HEK293T (cell line): ENCODE data around the gene RUFY4.
"Not testable (repeated sequence)": the region's sequence is repeated elsewhere in the genome, so short reads cannot be mapped to it uniquely, and the experiment has no call there.

Source experiments
- CTCF ChIA-PET: fragments of 350-600 bp; formaldehyde crosslinking; extraction: SDS; loops from one replicate; lab custom pipeline; 2021; ENCODE audit warnings: antibody characterized with exemption, inconsistent platforms; lab: Yijun Ruan, JAX
- POLR2A ChIA-PET: fragments of 350-600 bp; formaldehyde crosslinking; extraction: SDS; loops from one replicate; lab custom pipeline; 2020; ENCODE audit warnings: antibody characterized with exemption, inconsistent platforms; lab: Yijun Ruan, JAX
- DNase-seq: peaks from one replicate; pipeline ENCODE4 v3.0.0; 2012; ENCODE audit warnings: mixed read lengths; ENCODE audit errors: extremely low spot score
- ARNT ChIP-seq: fragments of 450-650 bp; IDR thresholded peaks from 2 replicates; pipeline ENCODE4 v1.6.1; 2017; ENCODE audit warnings: mild to moderate bottlenecking
- BHLHE40 ChIP-seq: fragments of 450-650 bp; IDR thresholded peaks from 2 replicates; pipeline ENCODE4 v1.6.1; 2016; ENCODE audit warnings: mild to moderate bottlenecking, moderate library complexity, borderline replicate concordance
- CTBP1 ChIP-seq: fragments of 450-650 bp; IDR thresholded peaks from 2 replicates; pipeline ENCODE4 v1.6.1; 2016; ENCODE audit warnings: borderline replicate concordance
- ELF4 ChIP-seq: fragments of 450-650 bp; IDR thresholded peaks from 2 replicates; pipeline ENCODE4 v1.6.1; 2017; ENCODE audit warnings: antibody characterized with exemption
- FOXA1 ChIP-seq: fragments of 450-650 bp; IDR thresholded peaks from 2 replicates; pipeline ENCODE4 v1.6.1; 2016; ENCODE audit warnings: mild to moderate bottlenecking
- FOXK2 ChIP-seq: fragments of 450-650 bp; IDR thresholded peaks from 2 replicates; pipeline ENCODE4 v1.6.1; 2016; ENCODE audit warnings: mild to moderate bottlenecking
- FOXM1 ChIP-seq: fragments of 450-650 bp; IDR thresholded peaks from 2 replicates; pipeline ENCODE4 v1.6.1; 2017; ENCODE audit warnings: mild to moderate bottlenecking, borderline replicate concordance
- HDGF ChIP-seq: fragments of 450-650 bp; IDR thresholded peaks from 2 replicates; pipeline ENCODE4 v1.6.1; 2017; ENCODE audit warnings: antibody characterized with exemption, borderline replicate concordance
- L3MBTL2 ChIP-seq: fragments of 450-650 bp; conservative IDR thresholded peaks from 2 replicates; pipeline ENCODE4 v1.6.1; 2016; ENCODE audit warnings: mild to moderate bottlenecking
- LEF1 ChIP-seq: fragments of 450-650 bp; IDR thresholded peaks from 2 replicates; pipeline ENCODE4 v1.6.1; 2017; ENCODE audit warnings: mild to moderate bottlenecking, borderline replicate concordance
- NFRKB ChIP-seq: fragments of 450-650 bp; IDR thresholded peaks from 2 replicates; pipeline ENCODE4 v1.6.1; 2016; ENCODE audit warnings: mild to moderate bottlenecking, moderate library complexity
- PKNOX1 ChIP-seq: fragments of 450-650 bp; IDR thresholded peaks from 2 replicates; pipeline ENCODE4 v1.6.1; 2016
- SP1 ChIP-seq: fragments of 450-650 bp; IDR thresholded peaks from 2 replicates; pipeline ENCODE4 v1.6.1; 2017
- SUZ12 ChIP-seq: fragments of 450-650 bp; IDR thresholded peaks from 2 replicates; pipeline ENCODE4 v1.6.1; 2016; ENCODE audit warnings: mild to moderate bottlenecking
- TARDBP ChIP-seq: fragments of 450-650 bp; IDR thresholded peaks from 2 replicates; pipeline ENCODE4 v1.6.1; 2016
- ZNF384 ChIP-seq: fragments of 450-650 bp; IDR thresholded peaks from 2 replicates; pipeline ENCODE4 v1.6.1; 2016

The RUFY4 gene

GRCh38 chr2:218033208-218033589 is 35.9 kb upstream of the RUFY4 start:
- DNase-seq = no peak
- ChIA-PET POLR2A (interaction anchor here (1.2 kb wide), 1 partner anchor 9 kb away, joined by 3 read pairs; no protein-coding TSS in a partner anchor), CTCF (interaction anchor here (0.6 to 2.0 kb wide), 2 partner anchors 50 to 248 kb away, joined by 3 to 12 read pairs; no protein-coding TSS in a partner anchor)
- TF ChIP-seq L3MBTL2 (no peak), ELF4 (no peak), SUZ12 (no peak), ARNT (no peak), ZNF384 (no peak), HDGF (no peak), FOXM1 (no peak), BHLHE40 (no peak), LEF1 (no peak), SP1 (no peak), PKNOX1 (no peak), CTBP1 (no peak), FOXA1 (no peak), FOXK2 (no peak), TARDBP (no peak)

GRCh38 chr2:218033590-218034496 is 35.2 kb upstream of the RUFY4 start:
- no peak for TF ChIP-seq PKNOX1
- TF ChIP-seq ZNF384 = no peak
- TF ChIP-seq LEF1 = no peak
- TF ChIP-seq BHLHE40 = no peak
- no peak for TF ChIP-seq TARDBP
- no peak for TF ChIP-seq ELF4
- no peak for TF ChIP-seq SP1
- POLR2A ChIA-PET = interaction anchor here (1.2 kb wide), 1 partner anchor 10 kb away, joined by 3 read pairs; no protein-coding TSS in a partner anchor

GRCh38 chr2:218034497-218035213 is 34.4 kb upstream of the RUFY4 start:
- POLR2A ChIA-PET = not testable (repeated sequence)
- CTCF ChIA-PET = interaction anchor here (0.7 to 1.4 kb wide), 2 partner anchors 34 to 156 kb away, joined by 3 read pairs; partner anchors contain the start of gene RUFY4
- DNase-seq = peak; percentile 60

More at GRCh38 chr2:218033590-218034496, 35.2 kb upstream of the RUFY4 start:
- CTCF ChIA-PET = interaction anchor here (0.6 to 2.0 kb wide), 3 partner anchors 35 to 248 kb away, joined by 3 to 12 read pairs (median 3); partner anchors contain the start of gene RUFY4
- no peak for DNase-seq

- CTCF ChIA-PET = interaction anchor here (1.4 kb wide), 1 partner anchor 250 kb away, joined by 3 read pairs; no protein-coding TSS in a partner anchor
- POLR2A ChIA-PET = no interaction called here
- no peak for TF ChIP-seq FOXA1
- no peak for TF ChIP-seq FOXM1
- no peak for TF ChIP-seq ELF4
- no peak for TF ChIP-seq SUZ12
- TF ChIP-seq LEF1 = no peak
- TF ChIP-seq FOXK2 = no peak
- no peak for TF ChIP-seq TARDBP
- no peak for TF ChIP-seq ARNT
- no peak for TF ChIP-seq CTBP1
- no peak for TF ChIP-seq BHLHE40
- TF ChIP-seq HDGF = no peak
- no peak for TF ChIP-seq ZNF384
- TF ChIP-seq PKNOX1 = no peak
- no peak for DNase-seq
Measured at GRCh38 chr2:218035463-218036100, 33.5 kb upstream of the RUFY4 start.

- CTCF ChIA-PET = interaction anchor here (0.6 to 1.4 kb wide), 4 partner anchors 12 to 344 kb away, joined by 3 read pairs; no protein-coding TSS in a partner anchor
- POLR2A ChIA-PET = no interaction called here
- TF ChIP-seq HDGF (no peak), ZNF384 (no peak), FOXA1 (no peak), TARDBP (no peak), LEF1 (no peak), CTBP1 (no peak), SUZ12 (no peak), PKNOX1 (no peak), ARNT (no peak), BHLHE40 (no peak), FOXK2 (no peak), FOXM1 (no peak), ELF4 (no peak), L3MBTL2 (no peak), SP1 (no peak), NFRKB (no peak)
- DNase-seq = no peak
Measured at GRCh38 chr2:218036371-218036770, 32.7 kb upstream of the RUFY4 start.
